NB4 (cell line): Measurements from ENCODE around the gene ENPP1.

Experiments
- DNase-seq: peaks from one replicate; pipeline ENCODE4 v3.0.0; 2010; ENCODE audit warnings: low read depth
- H3K4me3 ChIP-seq: one replicate; pipeline ENCODE4 v1.5.1; 2011; ENCODE audit warnings: mild to moderate bottlenecking, low read depth, low read length, moderate library complexity
- CTCF ChIP-seq: IDR thresholded peaks from one replicate; pipeline ENCODE4 v1.5.1; 2012; ENCODE audit warnings: low read depth, low read length
- MAX ChIP-seq: IDR thresholded peaks from 2 replicates; pipeline ENCODE4 v1.6.1; 2011; ENCODE audit warnings: low read depth, low read length
- MYC ChIP-seq: IDR thresholded peaks from 2 replicates; pipeline ENCODE4 v1.6.1; 2011; ENCODE audit warnings: low read depth, low read length
- POLR2A ChIP-seq: IDR thresholded peaks from 2 replicates; pipeline ENCODE4 v1.6.1; 2011; ENCODE audit warnings: mild to moderate bottlenecking; ENCODE audit not compliant: insufficient read length; ENCODE audit errors: extremely low read depth

Gene ENPP1

GRCh38 chr6:131763749-131764148 is 44.1 kb upstream of the ENPP1 start:
- DNase-seq: no peak
- no peak overlapping the region for H3K4me3 ChIP-seq
- TF ChIP-seq CTCF (no peak), MAX (no peak), MYC (no peak), POLR2A (no peak)

- no peak for DNase-seq
- TF ChIP-seq MAX: no peak
- no peak for TF ChIP-seq CTCF
- no peak for TF ChIP-seq POLR2A
- no peak for TF ChIP-seq MYC
- no peak overlapping the region for H3K4me3 ChIP-seq
Measured at GRCh38 chr6:131764350-131764749, 43.5 kb upstream of the ENPP1 start.

- DNase-seq: no peak
- H3K4me3 ChIP-seq: no peak overlapping the region
- TF ChIP-seq MYC (no peak), MAX (no peak), POLR2A (no peak), CTCF (no peak)
Measured at GRCh38 chr6:131765081-131765803, 42.6 kb upstream of the ENPP1 start.

GRCh38 chr6:131765804-131766135 is 42.0 kb upstream of the ENPP1 start:
- no peak for DNase-seq
- no peak overlapping the region for H3K4me3 ChIP-seq
- TF ChIP-seq MAX (no peak), MYC (no peak), POLR2A (no peak), CTCF (no peak)

- no peak overlapping the region for H3K4me3 ChIP-seq
- no peak for TF ChIP-seq MAX
- TF ChIP-seq POLR2A: no peak
- no peak for TF ChIP-seq CTCF
- DNase-seq: no peak
Measured at GRCh38 chr6:131766631-131767030, 41.2 kb upstream of the ENPP1 start.
